LHCN-M2 (cell line): ENCODE measurements around the gene PLEKHG5. TPM values are rescaled to one million over a fixed set of nuclear protein-coding genes. Genes with fewer than 3 reads are reported as not detected.
A peak's percentile ranks its signal among the peaks of the same experiment; 100 is the strongest.

ENCODE experiments used
- DNase-seq: peaks from one replicate; pipeline ENCODE4 v3.0.0-alpha.2; 2012; ENCODE audit warnings: low read depth
- total RNA-seq: library from RNA; depleted of rRNA; stranded (reverse); fragments of >200 nt; gene quantifications from 2 replicates; pipeline ENCODE4 v1.2.3, GENCODE V29; 2014

Gene PLEKHG5
- total RNA-seq, 1 experiment from 2014 or later: 1.8 TPM

DNA sequence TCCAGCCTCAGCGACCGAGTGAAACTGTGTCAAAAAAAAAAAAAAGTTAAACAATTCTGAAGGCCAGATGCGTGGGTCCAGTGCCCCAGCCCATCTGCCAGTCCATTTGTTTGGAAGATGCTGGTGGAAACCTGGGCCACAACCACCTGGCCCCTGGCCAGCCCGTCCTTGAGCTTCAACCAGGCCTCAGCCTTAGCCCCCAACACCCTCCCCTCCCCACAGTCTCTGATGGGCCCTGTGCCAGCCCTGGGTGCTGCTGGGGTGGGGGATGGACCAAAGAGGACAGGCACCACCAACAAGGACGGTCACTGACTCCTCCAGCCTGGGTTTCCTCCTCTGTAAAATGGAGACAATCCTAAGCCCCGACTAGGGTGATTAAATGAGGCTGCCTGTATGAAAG is 19.6 kb upstream of the PLEKHG5 start:
- no peak for DNase-seq

GRCh38 chr1:6510493-6510892 is 19.0 kb upstream of the PLEKHG5 start:
- DNase-seq: no peak

DNA sequence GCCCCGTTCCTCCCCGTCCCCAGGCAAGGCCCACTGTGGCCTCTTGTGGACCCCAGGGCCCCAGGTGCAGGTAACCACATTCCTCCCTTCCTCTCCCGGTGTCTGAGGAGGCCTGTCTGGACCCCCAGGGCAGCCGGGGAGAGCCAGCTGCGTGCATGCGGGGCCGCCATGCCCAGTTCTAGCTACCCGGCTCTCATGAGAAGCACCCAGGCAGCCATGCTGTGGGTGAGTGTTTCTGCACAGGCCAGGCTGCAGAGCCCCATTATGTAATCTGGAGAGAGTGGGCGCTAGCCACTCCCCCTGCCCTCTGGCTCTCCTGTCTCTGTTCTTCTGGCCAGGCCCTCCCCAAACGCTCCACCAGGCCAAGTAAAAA is 18.4 kb upstream of the PLEKHG5 start:
- no peak for DNase-seq

DNA sequence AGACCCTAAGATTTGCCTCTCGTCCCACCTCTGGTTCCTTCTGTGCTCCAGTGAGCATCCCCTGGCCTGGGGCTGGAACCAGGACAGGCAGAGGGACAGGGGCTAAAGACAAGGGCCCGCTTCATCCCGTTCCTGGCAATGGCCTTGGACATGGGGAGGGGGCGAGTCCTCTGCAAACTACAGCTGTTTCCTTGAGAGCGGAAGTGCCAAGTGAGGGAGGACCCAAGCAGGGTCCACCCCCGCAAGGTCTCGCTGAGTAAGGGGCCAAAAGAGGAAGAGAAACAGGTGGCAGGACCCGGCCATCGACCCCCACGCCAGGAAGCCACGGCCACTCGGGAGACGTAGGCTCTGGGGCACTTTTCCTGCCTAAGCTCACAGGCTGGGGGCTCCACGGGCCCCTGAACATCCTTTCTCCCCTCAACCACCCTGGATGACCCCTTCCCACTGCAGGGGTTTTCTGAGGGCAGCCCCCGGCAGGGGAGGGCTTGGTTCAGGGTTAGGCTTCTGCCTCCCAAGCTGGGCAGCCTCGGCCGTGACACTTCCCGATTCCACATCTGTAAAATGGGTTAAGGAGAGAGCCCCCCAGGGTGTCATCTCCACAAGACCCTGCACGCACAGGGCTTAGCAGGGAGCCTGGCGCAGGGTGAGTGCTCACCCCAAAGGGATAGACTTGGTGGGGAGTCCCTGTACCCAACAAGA is 17.9 kb upstream of the PLEKHG5 start:
- no peak for DNase-seq

- no peak for DNase-seq
These were observed 17.3 kb upstream of the PLEKHG5 start for GRCh38 chr1:6508816-6509189.

- no peak for DNase-seq
These were observed 16.8 kb upstream of the PLEKHG5 start for GRCh38 chr1:6508154-6508815.

DNA sequence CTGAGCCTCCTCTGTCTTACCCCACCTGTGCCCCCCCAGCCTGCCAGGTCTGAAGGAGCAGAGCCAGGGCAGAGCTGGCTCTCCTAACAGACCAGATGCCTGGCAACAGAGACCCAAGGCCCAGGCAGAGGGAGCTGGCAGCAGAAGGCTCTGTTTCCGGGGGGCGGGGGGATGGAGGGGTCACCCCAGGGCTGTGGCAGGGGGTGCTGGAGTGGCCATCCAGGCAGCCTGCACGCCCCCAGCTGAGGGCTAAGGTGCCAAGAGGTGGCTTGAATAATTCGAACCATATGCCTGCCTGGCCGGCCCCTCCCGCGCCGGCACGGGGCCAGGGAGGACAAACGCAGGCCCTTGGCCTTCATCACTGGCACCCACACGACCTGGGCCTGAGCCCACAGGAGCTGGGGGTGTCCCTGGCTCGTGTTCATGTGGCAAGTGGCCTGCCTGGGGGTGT is 16.0 kb upstream of the PLEKHG5 start:
- no peak for DNase-seq

DNA sequence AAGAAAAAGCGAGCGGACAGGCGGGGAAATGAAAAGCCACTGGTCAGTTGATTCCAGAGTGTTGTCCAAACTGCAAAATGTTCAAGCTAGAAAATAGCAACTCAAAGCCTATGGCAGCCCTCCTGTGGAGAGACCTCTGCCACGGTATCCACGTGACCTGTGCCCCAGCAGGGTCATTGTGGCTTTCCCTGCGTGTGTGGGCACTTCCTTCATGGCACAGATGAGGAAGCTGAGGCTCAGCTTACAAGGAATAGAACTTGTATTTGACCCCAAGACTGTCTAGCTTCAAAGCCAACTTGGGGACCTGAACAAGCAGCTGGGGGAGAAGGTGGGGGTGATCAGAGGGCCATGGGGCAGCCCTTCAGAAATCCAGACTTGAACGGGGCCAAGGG is 15.6 kb upstream of the PLEKHG5 start:
- no peak for DNase-seq

GRCh38 chr1:6506210-6507036 is 15.0 kb upstream of the PLEKHG5 start:
- no peak for DNase-seq

GRCh38 chr1:6505367-6506209 is 14.1 kb upstream of the PLEKHG5 start:
- DNase-seq: no peak

GRCh38 chr1:6504887-6505286 is 13.4 kb upstream of the PLEKHG5 start:
- DNase-seq: no peak

- DNase-seq: no peak
These were observed 12.6 kb upstream of the PLEKHG5 start for GRCh38 chr1:6503884-6504602.

GRCh38 chr1:6502000-6502891 is 10.8 kb upstream of the PLEKHG5 start:
- DNase-seq: peak; percentile 79

GRCh38 chr1:6501279-6501813 is 9.9 kb upstream of the PLEKHG5 start:
- DNase-seq: no peak

GRCh38 chr1:6500544-6501278 is 9.2 kb upstream of the PLEKHG5 start:
- no peak for DNase-seq

DNA sequence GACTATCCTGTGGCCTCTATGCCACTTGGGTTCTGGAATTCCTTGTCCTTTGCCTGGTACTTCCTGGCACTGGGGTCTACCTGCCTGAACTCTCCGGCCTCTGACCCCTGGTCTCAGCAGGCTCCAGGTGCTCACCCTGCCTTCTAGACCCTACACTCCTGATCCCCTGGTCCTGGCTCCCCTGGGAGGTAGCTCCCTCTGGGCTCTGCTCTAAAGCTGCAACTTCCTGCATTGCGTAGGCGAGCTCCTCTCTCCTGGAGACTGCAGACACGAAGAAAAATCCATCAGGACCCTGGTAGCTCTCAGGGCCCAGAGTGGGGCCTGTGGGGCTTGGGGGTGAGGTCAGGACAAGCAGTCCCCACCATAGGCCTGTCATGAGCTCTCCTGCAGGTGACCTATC is 7.8 kb upstream of the PLEKHG5 start:
- no peak for DNase-seq

DNA sequence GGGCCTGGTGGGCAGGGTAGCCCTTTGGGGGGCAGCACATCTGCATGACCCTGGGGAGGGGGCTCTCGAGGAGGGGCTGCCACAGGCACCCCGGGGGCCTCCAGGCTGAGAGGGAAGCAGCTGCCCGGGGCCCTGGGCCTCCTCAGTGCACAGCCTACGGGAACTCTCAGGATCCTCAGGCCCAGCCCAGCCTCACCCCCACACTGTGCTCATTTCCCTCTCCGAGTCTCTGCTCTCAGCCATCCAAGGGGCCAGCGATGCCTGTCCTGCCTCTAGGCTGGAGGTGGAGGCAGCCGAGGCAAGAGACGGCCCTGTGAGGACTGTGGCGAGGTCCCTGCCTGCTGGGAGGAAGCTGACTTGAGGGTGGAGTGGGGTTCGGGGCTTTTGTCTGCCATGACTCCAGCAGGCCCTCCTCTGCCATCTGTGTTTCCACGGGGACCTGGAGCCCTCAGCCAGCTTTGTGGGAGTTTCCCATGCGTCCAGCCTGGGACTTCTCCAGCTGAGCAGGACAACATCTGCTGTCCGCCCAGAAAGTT is 7.2 kb upstream of the PLEKHG5 start:
- DNase-seq: no peak

DNA sequence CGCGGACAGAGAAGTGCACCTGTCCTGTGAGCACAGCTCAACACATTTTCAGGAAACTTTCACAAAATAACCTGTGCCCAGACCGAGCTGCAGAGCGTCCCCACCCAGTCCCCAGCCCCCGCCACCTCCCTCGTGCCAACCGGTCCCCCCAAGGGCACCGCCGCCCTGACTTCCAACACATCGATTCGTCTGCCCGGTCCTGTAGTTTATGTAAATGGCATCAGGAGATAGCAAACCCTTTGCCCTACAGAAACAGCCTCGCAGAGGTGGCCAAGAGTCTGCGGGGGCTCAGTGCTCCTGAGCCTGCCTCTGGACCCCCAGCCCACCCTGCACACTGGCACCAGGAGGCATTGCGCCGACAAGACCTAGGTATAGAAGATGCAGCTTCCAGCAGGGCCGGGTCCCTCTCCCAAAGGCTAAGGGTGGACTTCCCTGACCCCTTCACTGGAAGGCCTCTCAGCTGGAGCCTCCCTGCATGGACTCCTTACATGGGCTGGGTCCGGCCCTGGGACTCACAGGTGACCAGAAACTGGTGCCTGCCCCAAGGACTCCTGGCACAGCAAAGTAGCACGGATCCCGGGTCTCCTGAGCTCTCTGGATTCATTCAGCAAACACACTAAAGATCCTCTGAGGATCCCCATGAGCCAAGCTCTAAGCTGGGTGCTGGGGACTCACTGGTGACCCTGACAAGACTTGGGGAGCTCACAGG is 6.6 kb upstream of the PLEKHG5 start:
- DNase-seq: no peak
